HEK293 (cell line): Measurements from ENCODE around the gene RPP25L.

ENCODE experiments used
- CTCF ChIA-PET: fragments of 350-600 bp; formaldehyde crosslinking; extraction: SDS; loops from one replicate; lab custom pipeline; 2021; ENCODE audit warnings: antibody characterized with exemption; lab: Yijun Ruan, JAX
- POLR2A ChIA-PET: fragments of 300-600 bp; formaldehyde crosslinking; extraction: SDS; loops from one replicate; lab custom pipeline; 2020; ENCODE audit warnings: antibody characterized with exemption, inconsistent platforms; lab: Yijun Ruan, JAX
- H3K27ac ChIP-seq: fragments of 200-500 bp; sonication (Bioruptor generic); 2 replicates; pipeline ENCODE4 v1.5.1; 2014; ENCODE audit warnings: low read depth, low read length, control low read depth, inconsistent platforms; ENCODE audit errors: extremely low read depth
- H3K36me3 ChIP-seq, 2 experiments: fragments of 200-500 bp in 1 of 2; sonication (Bioruptor generic) in 1 of 2; 1 replicate in 1 of 2; 2 replicates in 1 of 2; pipeline ENCODE4 v1.5.1; 2014 to 2017; ENCODE audit warnings: inconsistent platforms in 2 of 2, low read length in 2 of 2; ENCODE audit not compliant: control insufficient read depth in 2 of 2, insufficient read depth in 1 of 2
- H3K4me1 ChIP-seq: fragments of 200-500 bp; sonication (Bioruptor generic); 2 replicates; pipeline ENCODE4 v1.5.1; 2014; ENCODE audit warnings: mild to moderate bottlenecking, low read length, inconsistent platforms; ENCODE audit not compliant: control insufficient read depth, insufficient read depth
- H3K4me3 ChIP-seq: 2 replicates; pipeline ENCODE4 v1.5.1; 2011; ENCODE audit warnings: low read depth, mild to moderate bottlenecking, control low read depth, low read length, moderate library complexity
- H3K9me3 ChIP-seq: fragments of 200-500 bp; sonication (Bioruptor generic); 2 replicates; pipeline ENCODE4 v1.5.1; 2014; ENCODE audit warnings: low read depth, low read length, inconsistent platforms; ENCODE audit not compliant: control insufficient read depth, insufficient read depth
- GLIS1 ChIP-seq: fragments of 450-650 bp; formaldehyde crosslinking; IDR thresholded peaks from 2 replicates; pipeline ENCODE4 v1.5.1; 2016; ENCODE audit warnings: missing biosample characterization, missing genetic modification characterization
- SCRT1 ChIP-seq: fragments of 450-650 bp; formaldehyde crosslinking; IDR thresholded peaks from 2 replicates; pipeline ENCODE4 v1.5.1; 2016; ENCODE audit warnings: missing biosample characterization, missing genetic modification characterization, borderline replicate concordance
- SETDB1 ChIP-seq: IDR thresholded peaks from one replicate; pipeline ENCODE4 v1.6.1; 2017; ENCODE audit warnings: mild to moderate bottlenecking, low read length, moderate library complexity, mixed read lengths; ENCODE audit not compliant: insufficient read length
- ZIC2 ChIP-seq: fragments of 450-650 bp; formaldehyde crosslinking; IDR thresholded peaks from 2 replicates; pipeline ENCODE4 v1.5.1; 2016; ENCODE audit warnings: missing biosample characterization, missing genetic modification characterization
- ZNF138 ChIP-seq: fragments of 450-650 bp; formaldehyde crosslinking; IDR thresholded peaks from 2 replicates; pipeline ENCODE4 v1.5.1; 2016; ENCODE audit warnings: missing biosample characterization, missing genetic modification characterization, borderline replicate concordance
- ZNF157 ChIP-seq: fragments of 450-650 bp; formaldehyde crosslinking; IDR thresholded peaks from 2 replicates; pipeline ENCODE4 v1.5.1; 2016; ENCODE audit warnings: missing biosample characterization, missing genetic modification characterization
- ZNF341 ChIP-seq: fragments of 450-650 bp; formaldehyde crosslinking; IDR thresholded peaks from 2 replicates; pipeline ENCODE4; 2016; ENCODE audit warnings: low read depth, missing biosample characterization, missing genetic modification characterization
- ZNF350 ChIP-seq: fragments of 450-650 bp; formaldehyde crosslinking; IDR thresholded peaks from 2 replicates; pipeline ENCODE4 v1.5.0; 2017; ENCODE audit warnings: missing biosample characterization, mild to moderate bottlenecking, missing genetic modification characterization
- ZNF37A ChIP-seq: fragments of 450-650 bp; IDR thresholded peaks from 2 replicates; pipeline ENCODE4 v1.5.1; 2018; ENCODE audit warnings: missing biosample characterization, missing genetic modification characterization
- ZNF555 ChIP-seq: fragments of 450-650 bp; formaldehyde crosslinking; conservative IDR thresholded peaks from 2 replicates; pipeline ENCODE4 v1.5.1; 2017; ENCODE audit warnings: missing biosample characterization, mild to moderate bottlenecking, missing genetic modification characterization, inconsistent platforms
- ZNF624 ChIP-seq: fragments of 450-650 bp; formaldehyde crosslinking; IDR thresholded peaks from 2 replicates; pipeline ENCODE4 v1.5.1; 2017; ENCODE audit warnings: missing biosample characterization, missing genetic modification characterization
- ZNF629 ChIP-seq: fragments of 450-650 bp; formaldehyde crosslinking; IDR thresholded peaks from 2 replicates; pipeline ENCODE4 v1.5.1; 2017; ENCODE audit warnings: missing biosample characterization, missing genetic modification characterization
- TF ChIP-seq, protein P1 (sequence below): fragments of 450-650 bp; formaldehyde crosslinking; IDR thresholded peaks from 2 replicates; pipeline ENCODE4 v1.5.1; 2016; ENCODE audit warnings: missing biosample characterization, missing genetic modification characterization
- TF ChIP-seq, protein P2 (sequence below): fragments of 450-650 bp; formaldehyde crosslinking; IDR thresholded peaks from 2 replicates; pipeline ENCODE4 v1.5.1; 2016; ENCODE audit warnings: missing biosample characterization, missing genetic modification characterization
- TF ChIP-seq, protein P3 (sequence below): fragments of 450-650 bp; formaldehyde crosslinking; IDR thresholded peaks from 2 replicates; pipeline ENCODE4 v1.5.1; 2016; ENCODE audit warnings: missing biosample characterization, missing genetic modification characterization
- TF ChIP-seq, protein P4 (sequence below): fragments of 450-650 bp; formaldehyde crosslinking; IDR thresholded peaks from 2 replicates; pipeline ENCODE4 v1.5.1; 2016; ENCODE audit warnings: missing biosample characterization, missing genetic modification characterization
- TF ChIP-seq, protein P5 (sequence below): fragments of 450-650 bp; formaldehyde crosslinking; IDR thresholded peaks from 2 replicates; pipeline ENCODE4 v1.5.1; 2016; ENCODE audit warnings: missing biosample characterization, missing genetic modification characterization
- TF ChIP-seq, protein P6 (sequence below): fragments of 450-650 bp; formaldehyde crosslinking; IDR thresholded peaks from 2 replicates; pipeline ENCODE4 v1.5.1; 2016; ENCODE audit warnings: missing biosample characterization, missing genetic modification characterization

RPP25L gene

DNA sequence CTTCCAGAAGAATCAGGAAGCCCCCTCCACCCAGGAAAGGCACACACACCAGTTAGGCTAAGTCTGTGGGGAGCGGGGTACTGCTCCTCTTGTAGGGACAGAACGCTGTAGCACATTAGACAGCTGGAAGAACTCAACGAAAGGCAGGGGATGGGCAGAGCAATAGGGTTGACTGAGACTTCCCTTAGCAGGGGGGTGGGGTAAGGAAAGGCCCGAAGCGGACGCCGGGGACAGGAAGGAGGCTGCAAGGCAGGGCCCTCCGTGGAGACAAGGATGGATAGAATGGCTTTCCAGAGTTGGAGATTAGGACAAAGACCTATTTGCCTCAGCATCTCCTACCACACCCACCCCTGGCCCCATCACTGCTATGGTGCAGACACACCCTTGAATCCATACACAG, 36.7 kb downstream of the RPP25L start (continued):
- TF ChIP-seq ZNF138: no peak
- TF ChIP-seq, protein P1, sequence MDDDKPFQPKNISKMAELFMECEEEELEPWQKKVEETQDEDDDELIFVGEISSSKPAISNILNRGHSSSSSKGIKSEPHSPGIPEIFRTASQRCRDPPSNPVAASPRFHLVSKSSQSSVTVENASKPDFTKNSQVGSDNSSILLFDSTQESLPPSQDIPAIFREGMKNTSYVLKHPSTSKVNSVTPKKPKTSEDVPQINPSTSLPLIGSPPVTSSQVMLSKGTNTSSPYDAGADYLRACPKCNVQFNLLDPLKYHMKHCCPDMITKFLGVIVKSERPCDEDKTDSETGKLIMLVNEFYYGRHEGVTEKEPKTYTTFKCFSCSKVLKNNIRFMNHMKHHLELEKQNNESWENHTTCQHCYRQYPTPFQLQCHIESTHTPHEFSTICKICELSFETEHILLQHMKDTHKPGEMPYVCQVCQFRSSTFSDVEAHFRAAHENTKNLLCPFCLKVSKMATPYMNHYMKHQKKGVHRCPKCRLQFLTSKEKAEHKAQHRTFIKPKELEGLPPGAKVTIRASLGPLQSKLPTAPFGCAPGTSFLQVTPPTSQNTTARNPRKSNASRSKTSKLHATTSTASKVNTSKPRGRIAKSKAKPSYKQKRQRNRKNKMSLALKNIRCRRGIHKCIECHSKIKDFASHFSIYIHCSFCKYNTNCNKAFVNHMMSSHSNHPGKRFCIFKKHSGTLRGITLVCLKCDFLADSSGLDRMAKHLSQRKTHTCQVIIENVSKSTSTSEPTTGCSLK (tag by site-specific recombination): no peak

DNA sequence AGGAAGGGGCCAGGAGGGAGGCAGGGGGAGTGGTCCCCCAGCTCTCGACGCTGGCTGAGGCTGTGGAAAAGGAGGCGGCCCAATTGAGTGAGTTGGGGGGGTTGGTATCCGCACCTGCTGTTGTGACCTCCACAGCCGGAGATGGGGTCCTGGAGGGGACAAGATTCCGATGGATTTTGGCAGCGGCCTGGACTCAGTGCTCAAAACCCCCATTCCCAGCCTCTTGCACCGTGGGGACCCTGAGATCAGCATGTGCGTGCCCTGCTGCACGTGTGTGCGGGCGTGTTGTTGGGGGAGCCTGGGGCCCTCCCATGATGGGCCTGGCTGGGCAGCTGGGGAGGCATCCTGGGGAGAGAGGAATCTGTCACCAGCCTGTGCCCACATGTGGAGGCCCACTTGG, 37.3 kb downstream of the RPP25L start:
- Histone ChIP-seq H3K36me3 (no peaks in the 10 kb centered on the region), H3K4me1 (no peaks in the 10 kb centered on the region), H3K27ac (no peak overlapping the region), H3K4me3 (no peak overlapping the region), H3K9me3 (no peaks in the 10 kb centered on the region)
- CTCF ChIA-PET: interaction anchor here (0.6 kb wide), 1 partner anchor 125 kb away, joined by 3 read pairs; no protein-coding TSS in a partner anchor
- POLR2A ChIA-PET: no interaction called here
- TF ChIP-seq ZIC2 (tag by site-specific recombination): peak; percentile 22; the same call in 1 of the 2 replicates
- TF ChIP-seq ZNF341 (tag by site-specific recombination): no peak
- TF ChIP-seq, all 188 proteins: peak for 1

DNA sequence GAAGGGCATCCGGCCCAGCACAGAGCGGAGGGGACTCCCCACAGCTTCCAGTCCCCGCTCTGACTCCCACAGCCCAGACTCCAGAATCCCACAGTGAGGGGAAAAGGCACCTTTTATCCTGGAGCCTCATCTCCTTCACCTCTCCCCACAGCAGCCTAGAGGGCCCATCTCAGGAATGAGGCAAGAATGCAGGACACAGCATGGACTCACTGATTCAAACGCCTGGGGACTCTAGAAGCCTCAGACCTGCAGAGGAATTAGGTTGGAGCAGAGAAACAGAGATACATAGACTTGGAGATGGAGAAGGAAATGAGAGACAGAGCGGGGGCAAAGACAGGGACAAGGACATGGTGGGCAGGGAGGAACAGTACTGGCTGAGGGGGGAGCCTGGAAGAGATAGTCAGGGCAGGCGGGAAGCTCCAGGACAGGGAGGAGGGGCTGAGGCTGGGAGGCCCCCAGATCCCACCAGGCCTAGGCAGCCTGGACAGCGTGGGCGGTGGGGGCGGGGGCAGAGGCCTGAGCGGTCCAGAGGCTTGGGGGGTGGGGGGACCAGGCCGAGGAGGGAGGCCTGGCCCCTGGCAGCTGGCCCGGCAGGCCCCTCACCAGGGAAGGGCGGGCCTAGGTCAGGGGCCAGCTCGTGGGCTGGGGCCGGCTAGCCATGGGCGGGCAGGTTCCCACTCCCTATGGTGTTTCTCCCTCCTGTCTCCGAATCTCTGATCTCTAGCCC, 38.1 kb downstream of the RPP25L start:
- CTCF ChIA-PET: interaction anchor here (0.6 kb wide), 1 partner anchor 125 kb away, joined by 3 read pairs; no protein-coding TSS in a partner anchor

More for the DNA sequence above, 38.1 kb downstream of the RPP25L start:
- Histone ChIP-seq H3K4me1 (no peaks in the 10 kb centered on the region), H3K27ac (no peak overlapping the region), H3K36me3 (no peaks in the 10 kb centered on the region), H3K9me3 (no peaks in the 10 kb centered on the region), H3K4me3 (no peak overlapping the region)
- POLR2A ChIA-PET: no interaction called here
- TF ChIP-seq SETDB1 (no peak), ZNF629 (tag by site-specific recombination) (no peak), ZNF350 (tag by site-specific recombination) (no peak), ZNF624 (tag by site-specific recombination) (no peak), ZNF37A (tag by site-specific recombination) (no peak), SCRT1 (tag by site-specific recombination) (no peak), ZNF157 (tag by site-specific recombination) (no peak), GLIS1 (tag by site-specific recombination) (no peak), ZNF555 (tag by site-specific recombination) (no peak)
- TF ChIP-seq, protein P2, sequence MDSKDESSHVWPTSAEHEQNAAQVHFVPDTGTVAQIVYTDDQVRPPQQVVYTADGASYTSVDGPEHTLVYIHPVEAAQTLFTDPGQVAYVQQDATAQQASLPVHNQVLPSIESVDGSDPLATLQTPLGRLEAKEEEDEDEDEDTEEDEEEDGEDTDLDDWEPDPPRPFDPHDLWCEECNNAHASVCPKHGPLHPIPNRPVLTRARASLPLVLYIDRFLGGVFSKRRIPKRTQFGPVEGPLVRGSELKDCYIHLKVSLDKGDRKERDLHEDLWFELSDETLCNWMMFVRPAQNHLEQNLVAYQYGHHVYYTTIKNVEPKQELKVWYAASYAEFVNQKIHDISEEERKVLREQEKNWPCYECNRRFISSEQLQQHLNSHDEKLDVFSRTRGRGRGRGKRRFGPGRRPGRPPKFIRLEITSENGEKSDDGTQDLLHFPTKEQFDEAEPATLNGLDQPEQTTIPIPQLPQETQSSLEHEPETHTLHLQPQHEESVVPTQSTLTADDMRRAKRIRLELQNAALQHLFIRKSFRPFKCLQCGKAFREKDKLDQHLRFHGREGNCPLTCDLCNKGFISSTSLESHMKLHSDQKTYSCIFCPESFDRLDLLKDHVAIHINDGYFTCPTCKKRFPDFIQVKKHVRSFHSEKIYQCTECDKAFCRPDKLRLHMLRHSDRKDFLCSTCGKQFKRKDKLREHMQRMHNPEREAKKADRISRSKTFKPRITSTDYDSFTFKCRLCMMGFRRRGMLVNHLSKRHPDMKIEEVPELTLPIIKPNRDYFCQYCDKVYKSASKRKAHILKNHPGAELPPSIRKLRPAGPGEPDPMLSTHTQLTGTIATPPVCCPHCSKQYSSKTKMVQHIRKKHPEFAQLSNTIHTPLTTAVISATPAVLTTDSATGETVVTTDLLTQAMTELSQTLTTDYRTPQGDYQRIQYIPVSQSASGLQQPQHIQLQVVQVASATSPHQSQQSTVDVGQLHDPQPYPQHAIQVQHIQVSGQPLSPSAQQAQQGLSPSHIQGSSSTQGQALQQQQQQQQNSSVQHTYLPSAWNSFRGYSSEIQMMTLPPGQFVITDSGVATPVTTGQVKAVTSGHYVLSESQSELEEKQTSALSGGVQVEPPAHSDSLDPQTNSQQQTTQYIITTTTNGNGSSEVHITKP: no peak
- TF ChIP-seq, protein P3, sequence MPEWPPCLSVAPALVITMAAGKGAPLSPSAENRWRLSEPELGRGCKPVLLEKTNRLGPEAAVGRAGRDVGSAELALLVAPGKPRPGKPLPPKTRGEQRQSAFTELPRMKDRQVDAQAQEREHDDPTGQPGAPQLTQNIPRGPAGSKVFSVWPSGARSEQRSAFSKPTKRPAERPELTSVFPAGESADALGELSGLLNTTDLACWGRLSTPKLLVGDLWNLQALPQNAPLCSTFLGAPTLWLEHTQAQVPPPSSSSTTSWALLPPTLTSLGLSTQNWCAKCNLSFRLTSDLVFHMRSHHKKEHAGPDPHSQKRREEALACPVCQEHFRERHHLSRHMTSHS (tag by site-specific recombination): no peak
- TF ChIP-seq, protein P4, sequence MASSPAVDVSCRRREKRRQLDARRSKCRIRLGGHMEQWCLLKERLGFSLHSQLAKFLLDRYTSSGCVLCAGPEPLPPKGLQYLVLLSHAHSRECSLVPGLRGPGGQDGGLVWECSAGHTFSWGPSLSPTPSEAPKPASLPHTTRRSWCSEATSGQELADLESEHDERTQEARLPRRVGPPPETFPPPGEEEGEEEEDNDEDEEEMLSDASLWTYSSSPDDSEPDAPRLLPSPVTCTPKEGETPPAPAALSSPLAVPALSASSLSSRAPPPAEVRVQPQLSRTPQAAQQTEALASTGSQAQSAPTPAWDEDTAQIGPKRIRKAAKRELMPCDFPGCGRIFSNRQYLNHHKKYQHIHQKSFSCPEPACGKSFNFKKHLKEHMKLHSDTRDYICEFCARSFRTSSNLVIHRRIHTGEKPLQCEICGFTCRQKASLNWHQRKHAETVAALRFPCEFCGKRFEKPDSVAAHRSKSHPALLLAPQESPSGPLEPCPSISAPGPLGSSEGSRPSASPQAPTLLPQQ: no peak
- TF ChIP-seq, protein P5, sequence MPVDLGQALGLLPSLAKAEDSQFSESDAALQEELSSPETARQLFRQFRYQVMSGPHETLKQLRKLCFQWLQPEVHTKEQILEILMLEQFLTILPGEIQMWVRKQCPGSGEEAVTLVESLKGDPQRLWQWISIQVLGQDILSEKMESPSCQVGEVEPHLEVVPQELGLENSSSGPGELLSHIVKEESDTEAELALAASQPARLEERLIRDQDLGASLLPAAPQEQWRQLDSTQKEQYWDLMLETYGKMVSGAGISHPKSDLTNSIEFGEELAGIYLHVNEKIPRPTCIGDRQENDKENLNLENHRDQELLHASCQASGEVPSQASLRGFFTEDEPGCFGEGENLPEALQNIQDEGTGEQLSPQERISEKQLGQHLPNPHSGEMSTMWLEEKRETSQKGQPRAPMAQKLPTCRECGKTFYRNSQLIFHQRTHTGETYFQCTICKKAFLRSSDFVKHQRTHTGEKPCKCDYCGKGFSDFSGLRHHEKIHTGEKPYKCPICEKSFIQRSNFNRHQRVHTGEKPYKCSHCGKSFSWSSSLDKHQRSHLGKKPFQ: no peak
- TF ChIP-seq, protein P6, sequence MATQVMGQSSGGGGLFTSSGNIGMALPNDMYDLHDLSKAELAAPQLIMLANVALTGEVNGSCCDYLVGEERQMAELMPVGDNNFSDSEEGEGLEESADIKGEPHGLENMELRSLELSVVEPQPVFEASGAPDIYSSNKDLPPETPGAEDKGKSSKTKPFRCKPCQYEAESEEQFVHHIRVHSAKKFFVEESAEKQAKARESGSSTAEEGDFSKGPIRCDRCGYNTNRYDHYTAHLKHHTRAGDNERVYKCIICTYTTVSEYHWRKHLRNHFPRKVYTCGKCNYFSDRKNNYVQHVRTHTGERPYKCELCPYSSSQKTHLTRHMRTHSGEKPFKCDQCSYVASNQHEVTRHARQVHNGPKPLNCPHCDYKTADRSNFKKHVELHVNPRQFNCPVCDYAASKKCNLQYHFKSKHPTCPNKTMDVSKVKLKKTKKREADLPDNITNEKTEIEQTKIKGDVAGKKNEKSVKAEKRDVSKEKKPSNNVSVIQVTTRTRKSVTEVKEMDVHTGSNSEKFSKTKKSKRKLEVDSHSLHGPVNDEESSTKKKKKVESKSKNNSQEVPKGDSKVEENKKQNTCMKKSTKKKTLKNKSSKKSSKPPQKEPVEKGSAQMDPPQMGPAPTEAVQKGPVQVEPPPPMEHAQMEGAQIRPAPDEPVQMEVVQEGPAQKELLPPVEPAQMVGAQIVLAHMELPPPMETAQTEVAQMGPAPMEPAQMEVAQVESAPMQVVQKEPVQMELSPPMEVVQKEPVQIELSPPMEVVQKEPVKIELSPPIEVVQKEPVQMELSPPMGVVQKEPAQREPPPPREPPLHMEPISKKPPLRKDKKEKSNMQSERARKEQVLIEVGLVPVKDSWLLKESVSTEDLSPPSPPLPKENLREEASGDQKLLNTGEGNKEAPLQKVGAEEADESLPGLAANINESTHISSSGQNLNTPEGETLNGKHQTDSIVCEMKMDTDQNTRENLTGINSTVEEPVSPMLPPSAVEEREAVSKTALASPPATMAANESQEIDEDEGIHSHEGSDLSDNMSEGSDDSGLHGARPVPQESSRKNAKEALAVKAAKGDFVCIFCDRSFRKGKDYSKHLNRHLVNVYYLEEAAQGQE (tag by site-specific recombination): no peak
